VCaP (cell line): ENCODE measurements around the gene WWTR1.

Experiments used
- H3K27ac ChIP-seq: fragments of 450-650 bp; 2 replicates; pipeline ENCODE4 v1.5.1; 2017
- TF ChIP-seq, protein P1 (sequence below): fragments of 450-650 bp; conservative IDR thresholded peaks from 2 replicates; pipeline ENCODE4 v1.5.1; 2017; ENCODE audit warnings: mild to moderate bottlenecking, moderate library complexity

The WWTR1 gene

DNA sequence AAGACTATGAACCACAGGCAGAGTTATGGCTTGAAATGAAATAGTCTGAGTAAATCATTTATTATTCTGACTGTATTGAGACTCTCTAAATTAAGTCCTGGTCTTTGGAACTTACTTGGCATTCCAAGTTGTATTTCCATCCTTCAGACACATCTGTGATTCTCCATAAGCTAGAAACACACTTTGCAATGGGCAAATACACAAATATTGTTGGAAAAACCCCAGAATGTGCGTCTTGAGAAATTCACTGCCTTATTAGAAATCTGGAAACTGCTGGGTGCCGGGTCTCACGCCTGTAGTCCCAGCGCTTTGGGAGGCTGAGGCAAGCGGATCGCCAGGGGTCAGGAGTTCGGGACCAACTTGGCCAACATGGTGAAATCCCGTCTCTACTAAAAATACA is 87.8 kb downstream of the WWTR1 start:
- no peak overlapping the region for H3K27ac ChIP-seq
- TF ChIP-seq, protein P1, sequence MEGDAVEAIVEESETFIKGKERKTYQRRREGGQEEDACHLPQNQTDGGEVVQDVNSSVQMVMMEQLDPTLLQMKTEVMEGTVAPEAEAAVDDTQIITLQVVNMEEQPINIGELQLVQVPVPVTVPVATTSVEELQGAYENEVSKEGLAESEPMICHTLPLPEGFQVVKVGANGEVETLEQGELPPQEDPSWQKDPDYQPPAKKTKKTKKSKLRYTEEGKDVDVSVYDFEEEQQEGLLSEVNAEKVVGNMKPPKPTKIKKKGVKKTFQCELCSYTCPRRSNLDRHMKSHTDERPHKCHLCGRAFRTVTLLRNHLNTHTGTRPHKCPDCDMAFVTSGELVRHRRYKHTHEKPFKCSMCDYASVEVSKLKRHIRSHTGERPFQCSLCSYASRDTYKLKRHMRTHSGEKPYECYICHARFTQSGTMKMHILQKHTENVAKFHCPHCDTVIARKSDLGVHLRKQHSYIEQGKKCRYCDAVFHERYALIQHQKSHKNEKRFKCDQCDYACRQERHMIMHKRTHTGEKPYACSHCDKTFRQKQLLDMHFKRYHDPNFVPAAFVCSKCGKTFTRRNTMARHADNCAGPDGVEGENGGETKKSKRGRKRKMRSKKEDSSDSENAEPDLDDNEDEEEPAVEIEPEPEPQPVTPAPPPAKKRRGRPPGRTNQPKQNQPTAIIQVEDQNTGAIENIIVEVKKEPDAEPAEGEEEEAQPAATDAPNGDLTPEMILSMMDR: no peak

DNA sequence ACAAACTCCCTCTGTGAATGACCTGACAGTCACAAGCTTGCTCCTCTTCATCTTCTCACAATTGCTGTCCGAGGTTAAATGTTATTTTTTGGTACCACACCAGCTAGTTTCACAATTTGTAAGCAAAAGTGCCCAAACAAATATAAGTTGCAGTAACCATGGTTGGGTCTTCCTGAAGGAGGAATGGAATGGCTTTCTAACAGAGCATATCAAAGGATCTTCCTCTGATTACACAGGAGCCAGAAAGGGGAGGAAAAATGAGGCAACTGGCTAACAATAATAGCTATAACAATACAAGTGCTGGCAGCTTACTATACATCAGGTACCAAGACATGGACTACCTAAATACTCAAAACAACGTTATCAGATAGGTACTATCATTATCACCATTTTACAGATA is 90.4 kb downstream of the WWTR1 start:
- H3K27ac ChIP-seq: no peak overlapping the region
- TF ChIP-seq, protein P1: no peak

DNA sequence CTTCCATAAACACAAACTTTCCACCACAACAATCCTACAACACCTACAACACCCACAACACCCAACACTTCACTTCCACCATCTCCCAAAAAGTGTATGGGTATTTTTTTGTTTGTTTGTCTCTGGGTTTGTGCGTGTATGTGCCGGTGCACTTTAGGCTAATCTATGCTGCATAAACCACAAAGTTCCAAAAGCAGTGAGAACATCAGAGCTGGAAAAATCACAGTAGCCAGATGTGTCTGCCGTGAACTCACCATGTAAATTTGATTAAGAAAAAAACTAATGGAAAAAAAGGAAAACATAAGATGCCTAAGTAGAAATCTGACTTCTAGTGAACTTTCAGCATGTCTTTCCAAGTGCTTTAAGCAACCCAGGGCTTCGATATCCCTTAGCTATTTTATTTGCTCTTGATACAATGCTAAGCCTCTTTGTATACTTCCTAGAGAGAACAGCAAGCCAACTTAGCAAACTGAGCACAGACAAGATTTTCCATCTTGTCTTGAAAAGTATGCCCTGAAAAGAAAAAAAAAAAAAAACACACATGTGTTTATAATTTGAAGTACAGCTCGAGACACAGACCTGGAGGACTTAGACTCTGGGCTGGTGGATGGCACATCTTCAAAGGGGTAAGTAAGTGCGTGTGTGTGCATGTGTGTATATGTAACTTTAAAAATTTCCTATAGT is 91.4 kb downstream of the WWTR1 start:
- H3K27ac ChIP-seq: no peak overlapping the region
- TF ChIP-seq, protein P1: no peak

DNA sequence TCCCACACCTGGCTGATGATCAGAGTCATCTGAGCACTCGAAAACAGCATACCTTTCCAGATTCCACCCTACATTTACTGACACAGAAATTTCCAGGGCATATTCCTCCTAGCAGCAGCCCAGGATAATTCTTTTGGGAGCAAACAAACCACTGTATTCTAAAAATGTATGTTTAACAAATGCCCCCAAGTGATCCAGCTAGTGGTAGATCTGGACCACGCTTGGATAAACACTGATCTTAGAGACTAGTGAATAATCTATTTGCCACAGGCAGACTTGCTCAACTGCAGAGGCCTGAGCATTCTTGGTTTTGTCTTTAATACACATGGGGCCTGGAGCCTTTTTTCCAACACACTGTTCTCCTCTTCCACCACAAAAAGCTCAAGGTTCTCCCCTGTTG is 93.7 kb downstream of the WWTR1 start:
- TF ChIP-seq, protein P1: no peak
- H3K27ac ChIP-seq: no peak overlapping the region

DNA sequence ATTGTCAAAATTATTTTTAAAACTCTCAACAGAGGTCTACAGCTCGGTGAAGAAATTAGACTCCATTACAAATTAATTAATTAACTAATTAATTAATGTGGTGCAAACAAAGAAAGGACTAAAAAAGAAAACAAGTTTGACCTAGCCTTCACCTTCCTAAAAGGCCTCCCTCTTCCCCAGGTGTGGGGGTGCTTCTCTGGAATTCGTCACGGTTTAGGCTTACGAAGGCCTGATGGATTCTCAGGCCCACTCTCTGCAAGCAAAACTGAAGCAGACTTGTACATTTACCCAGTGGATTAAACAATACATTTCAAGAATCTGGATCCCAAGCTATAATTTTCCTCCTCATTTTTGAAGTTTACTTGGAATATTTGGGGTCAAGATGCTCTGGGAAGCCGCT is 94.7 kb downstream of the WWTR1 start:
- H3K27ac ChIP-seq: no peak overlapping the region
- TF ChIP-seq, protein P1: no peak

DNA sequence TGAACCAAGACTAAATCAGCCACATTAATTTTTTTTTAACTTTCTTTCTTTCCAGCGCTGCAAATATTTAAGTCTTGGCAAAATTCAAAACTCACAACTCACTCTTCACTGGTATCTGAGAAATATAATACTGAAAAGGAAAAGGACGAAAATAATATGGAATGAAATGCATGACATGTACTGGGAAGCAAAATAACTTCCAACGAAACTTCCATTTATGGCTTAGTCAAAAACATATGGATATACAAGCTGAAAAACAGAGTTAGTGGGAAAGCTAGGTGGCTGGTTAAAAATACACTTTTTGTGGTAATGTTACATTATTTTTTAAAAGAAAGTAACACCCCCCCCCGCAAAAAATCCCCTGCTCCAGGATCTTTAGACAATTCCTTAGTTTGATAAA is 97.2 kb downstream of the WWTR1 start:
- no peak overlapping the region for H3K27ac ChIP-seq
- TF ChIP-seq, protein P1: no peak

DNA sequence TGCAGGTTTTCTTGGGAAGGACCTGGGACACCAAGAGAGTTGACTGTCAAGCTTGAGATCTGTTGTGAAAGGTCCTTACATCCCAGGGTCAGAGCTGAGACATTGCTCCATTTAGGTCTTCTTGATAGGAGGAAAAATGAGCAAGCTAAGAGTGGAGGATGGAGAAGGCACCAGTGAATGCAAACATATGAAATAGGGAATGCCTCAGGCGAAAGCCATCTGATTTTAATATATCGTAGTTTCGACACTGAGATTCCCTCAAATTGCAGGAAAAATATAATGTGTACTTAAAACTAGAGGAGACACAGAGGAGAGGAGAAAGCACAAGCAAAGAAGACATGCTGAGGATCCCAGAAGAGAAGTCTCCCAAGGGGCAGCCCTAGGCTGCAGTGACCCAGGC is 97.8 kb downstream of the WWTR1 start:
- H3K27ac ChIP-seq: no peak overlapping the region
- TF ChIP-seq, protein P1: no peak
